Kidney (tissue), 14 donors: ENCODE results near the gene ADAMTS8. TPM values are rescaled to one million over a fixed set of nuclear protein-coding genes. Genes with fewer than 3 reads are reported as not detected.

Experiments
- DNase-seq, 5 donors: peaks; one replicate each; pipeline ENCODE4 v3.0.0-alpha.2; 2013 to 2020
- FAIRE-seq: peaks from 2 replicates; lab custom pipeline; 2012; peaks lifted over from hg19 to GRCh38; lab: Jason Lieb, UNC
- H3K27ac ChIP-seq, 2 donors: one replicate each; pipeline ENCODE4 v1.7.0; 2013; ENCODE audit warnings: low read depth in 2 of 2, low read length in 2 of 2, inconsistent platforms in 1 of 2
- H3K27me3 ChIP-seq: one replicate; pipeline ENCODE4 v1.7.1; 2013; ENCODE audit warnings: low read length, inconsistent platforms; ENCODE audit not compliant: control insufficient read depth, insufficient read depth
- H3K36me3 ChIP-seq, 3 donors: one replicate each; pipeline versions ENCODE4 v1.7.0 to v1.7.1; 2013; ENCODE audit warnings: low read length in 3 of 3, control low read depth in 1 of 3, inconsistent platforms in 1 of 3; ENCODE audit not compliant: insufficient read depth in 3 of 3, control insufficient read depth in 2 of 3
- H3K4me1 ChIP-seq, 3 donors: one replicate each; pipeline versions ENCODE4 v1.7.0 to v1.7.1; 2013; ENCODE audit warnings: low read length in 3 of 3, inconsistent platforms in 1 of 3, low read depth in 1 of 3; ENCODE audit not compliant: control insufficient read depth in 2 of 3, insufficient read depth in 2 of 3
- H3K4me3 ChIP-seq, 3 donors: one replicate each; pipeline versions ENCODE4 v1.7.0 to v1.8.1; 2013; ENCODE audit warnings: low read length in 3 of 3, control low read depth in 1 of 3, inconsistent platforms in 1 of 3
- H3K9ac ChIP-seq, 3 donors: one replicate each; pipeline versions ENCODE4 v1.7.0 to v1.7.1; 2013; ENCODE audit warnings: low read length in 3 of 3, control low read depth in 1 of 3, inconsistent platforms in 1 of 3
- H3K9me3 ChIP-seq, 3 donors: one replicate each; pipeline versions ENCODE4 v1.7.0 to v1.7.1; 2013; ENCODE audit warnings: low read length in 3 of 3, control low read depth in 1 of 3, inconsistent platforms in 1 of 3; ENCODE audit not compliant: control insufficient read depth in 2 of 3, insufficient read depth in 1 of 3
- CTCF ChIP-seq: IDR thresholded peaks from 3 replicates; pipeline ENCODE4 v1.5.1; 2012; ENCODE audit warnings: mild to moderate bottlenecking, moderate library complexity, borderline replicate concordance; ENCODE audit not compliant: insufficient read depth; ENCODE audit errors: extremely low read depth
- intact Hi-C: fragments of 100-400 bp; cut with DNase I; formaldehyde crosslinking; loops from one replicate; pipeline ENCODE4 v1.11.1; 2022
- polyA plus RNA-seq: library from polyadenylated mRNA; stranded (reverse); fragments of 350-450 nt; fragmentation: Illumina TruSeq; extraction: RNeasy Lipid Tissue Mini Kit (QIAGEN cat#74804); gene quantifications from one replicate; pipeline ENCODE4 v1.2.3, GENCODE V29; 2014; ENCODE audit warnings: low read depth, low replicate concordance; ENCODE audit not compliant: insufficient read depth
- total RNA-seq: library from RNA; stranded (reverse); fragmentation: NEBNext Ultra II Directional; extraction: Animal tissue kit (Norgen Biotek cat#: 25700); gene quantifications from one replicate; pipeline ENCODE4 v1.2.1, GENCODE V29; 2021
- donor health status: control.
- donor health status: control.
- donor health status: control.
- donor health status: control.
- donor health status: control.
- donor health status: DM: yes; HTN: yes; CAD: no.
- donor health status: Normal renal cell carcinoma (clear cell type).

The ADAMTS8 gene
- total and polyA plus RNA-seq, 2 donors from 2014 or later: 1.2 to 1.6 TPM

GRCh38 chr11:130359419-130359818 lies 69.0 kb downstream of the ADAMTS8 start:
- no peak for DNase-seq
- Histone ChIP-seq H3K27me3 (no peaks in the 10 kb centered on the region), H3K4me1 (no peaks in the 10 kb centered on the region), H3K9me3 (peaks cover 0 to 12% (median 0%) of the 10 kb centered on the region in 3 donors), H3K4me3 (no peak overlapping the region), H3K9ac (no peak overlapping the region), H3K36me3 (no peaks in the 10 kb centered on the region), H3K27ac (no peak overlapping the region)
- intact Hi-C loops: no loop called here
- no peak for TF ChIP-seq CTCF
- no peak for FAIRE-seq

- no peak for FAIRE-seq
- no peak for TF ChIP-seq CTCF
- H3K9me3 ChIP-seq: peaks cover 0 to 12% (median 0%) of the 10 kb centered on the region in 3 donors
- H3K27me3 ChIP-seq: no peaks in the 10 kb centered on the region
- no peak overlapping the region for H3K9ac ChIP-seq
- H3K36me3 ChIP-seq: no peaks in the 10 kb centered on the region
- H3K27ac ChIP-seq: no peak overlapping the region
- H3K4me3 ChIP-seq: no peak overlapping the region
- DNase-seq: no peak
- intact Hi-C loops: no loop called here
- H3K4me1 ChIP-seq: no peaks in the 10 kb centered on the region
Observed at GRCh38 chr11:130358398-130358797, 70.0 kb downstream of the ADAMTS8 start.

Other genes starting within 250 kb of the ADAMTS8 start
- gene ZBTB44, start 113.7 kb downstream of the ADAMTS8 start, total RNA-seq: 59.7 TPM
- 13.1 TPM for gene ZBTB44, start 113.7 kb downstream of the ADAMTS8 start, polyA plus RNA-seq
- 6.2 TPM for gene ADAMTS15, start 20.0 kb upstream of the ADAMTS8 start, total RNA-seq
- gene ADAMTS15, start 20.0 kb upstream of the ADAMTS8 start, polyA plus RNA-seq: 3.6 TPM